Measurements from ENCODE around the gene NINJ1.

Gene NINJ1

GRCh38 chr9:93134015-93134739 lies at the start of gene NINJ1:
NINJ1 (minus strand) TSS chr9:93134251; CDS start chr9:93134217, 34 bp downstream.
- DNase-seq = peak; percentile 92

- no peak for DNase-seq
These were observed 49.1 kb upstream of the NINJ1 start for GRCh38 chr9:93183131-93183662.

- no peak for DNase-seq
These were observed 48.5 kb upstream of the NINJ1 start for GRCh38 chr9:93182572-93182971.

- no peak for DNase-seq
These were observed 47.8 kb upstream of the NINJ1 start for GRCh38 chr9:93181672-93182435.

- DNase-seq = no peak
These were observed 46.9 kb upstream of the NINJ1 start for GRCh38 chr9:93180938-93181337.

- no peak for DNase-seq
These were observed 45.1 kb upstream of the NINJ1 start for GRCh38 chr9:93178851-93179786.

- DNase-seq = no peak
These were observed 43.6 kb upstream of the NINJ1 start for GRCh38 chr9:93177676-93178075.

GRCh38 chr9:93174976-93175375 lies 40.9 kb upstream of the NINJ1 start:
- DNase-seq = no peak

- DNase-seq = no peak
These were observed 39.5 kb upstream of the NINJ1 start for GRCh38 chr9:93173365-93174051.

GRCh38 chr9:93172666-93173364 lies 38.8 kb upstream of the NINJ1 start:
- DNase-seq = no peak

- DNase-seq = no peak
These were observed 37.4 kb upstream of the NINJ1 start for GRCh38 chr9:93171261-93171990.

GRCh38 chr9:93170571-93170970 lies 36.5 kb upstream of the NINJ1 start:
- DNase-seq = no peak

GRCh38 chr9:93169444-93169843 lies 35.4 kb upstream of the NINJ1 start:
- DNase-seq = no peak

GRCh38 chr9:93168581-93168980 lies 34.5 kb upstream of the NINJ1 start:
- DNase-seq = no peak

- DNase-seq = no peak
These were observed 33.8 kb upstream of the NINJ1 start for GRCh38 chr9:93167838-93168237.

GRCh38 chr9:93167185-93167584 lies 33.1 kb upstream of the NINJ1 start:
- no peak for DNase-seq

GRCh38 chr9:93166699-93167098 lies 32.6 kb upstream of the NINJ1 start:
- no peak for DNase-seq

- no peak for DNase-seq
These were observed 30.0 kb upstream of the NINJ1 start for GRCh38 chr9:93164085-93164484.

- DNase-seq = no peak
These were observed 27.9 kb upstream of the NINJ1 start for GRCh38 chr9:93161786-93162562.
